HepG2 (cell line): Measurements from ENCODE around the gene ATG3. TPM values are rescaled to one million over a fixed set of nuclear protein-coding genes. Genes with fewer than 3 reads are reported as not detected.

Source experiments
- FOSL2 ChIP-seq: sonication (generic); formaldehyde crosslinking; IDR thresholded peaks from 2 replicates; pipeline ENCODE4 v1.4.0; 2020; ENCODE audit warnings: missing genetic modification reagents
- FOXM1 ChIP-seq: sonication (generic); formaldehyde crosslinking; IDR thresholded peaks from 2 replicates; pipeline ENCODE4 v1.5.0; 2020; ENCODE audit warnings: missing genetic modification reagents
- GABPB1 ChIP-seq: IDR thresholded peaks from 2 replicates; pipeline ENCODE4 v1.6.1; 2016; ENCODE audit warnings: mild to moderate bottlenecking, missing genetic modification reagents, moderate library complexity, missing compliant biosample characterization
- HNF1B ChIP-seq: sonication (generic); formaldehyde crosslinking; IDR thresholded peaks from 2 replicates; pipeline ENCODE4 v1.5.1; 2020; ENCODE audit warnings: mild to moderate bottlenecking, moderate library complexity, missing genetic modification reagents
- KLF16 ChIP-seq, 2 experiments: sonication (generic) in 1 of 2; formaldehyde crosslinking in 1 of 2; IDR thresholded peaks; 2 replicates each; pipeline versions ENCODE4 v1.6.1 to v1.8.0; 2016 to 2023; ENCODE audit warnings: missing genetic modification reagents in 2 of 2, missing compliant biosample characterization in 1 of 2
- MED8 ChIP-seq: sonication (generic); formaldehyde crosslinking; IDR thresholded peaks from 2 replicates; pipeline ENCODE4 v1.8.1; 2023; ENCODE audit warnings: mild to moderate bottlenecking, missing genetic modification reagents; ENCODE audit not compliant: insufficient replicate concordance
- MXI1 ChIP-seq: IDR thresholded peaks from 3 replicates; pipeline ENCODE4 v1.6.1; 2012; ENCODE audit warnings: low read depth, low read length, inconsistent platforms, borderline replicate concordance
- MYC ChIP-seq: sonication (generic); formaldehyde crosslinking; IDR thresholded peaks from 2 replicates; pipeline ENCODE4 v1.9.0; 2021; ENCODE audit warnings: missing genetic modification reagents, borderline replicate concordance
- NCOA2 ChIP-seq: sonication (generic); formaldehyde crosslinking; IDR thresholded peaks from 2 replicates; pipeline ENCODE4 v1.8.0; 2022; ENCODE audit warnings: inconsistent platforms
- NR0B2 ChIP-seq: sonication (generic); formaldehyde crosslinking; IDR thresholded peaks from 2 replicates; pipeline ENCODE4 v1.4.0; 2020; ENCODE audit warnings: mild to moderate bottlenecking, missing genetic modification reagents
- POLR2G ChIP-seq: fragments of 200-400 bp; formaldehyde crosslinking; IDR thresholded peaks from 2 replicates; pipeline ENCODE4 v1.6.1; 2018; ENCODE audit warnings: mild to moderate bottlenecking, low read depth, low read length, moderate library complexity
- SP1 ChIP-seq, 2 experiments: fragments of 450-650 bp in 1 of 2; sonication (generic) in 1 of 2; formaldehyde crosslinking in 1 of 2; IDR thresholded peaks; 2 replicates each; pipeline versions ENCODE4 v1.4.0 to v1.6.1; 2016 to 2020; ENCODE audit warnings: missing genetic modification reagents in 1 of 2
- ZBTB21 ChIP-seq: sonication (generic); formaldehyde crosslinking; IDR thresholded peaks from 2 replicates; pipeline ENCODE4 v1.4.0; 2020; ENCODE audit warnings: missing genetic modification reagents
- ZBTB38 ChIP-seq: sonication (generic); formaldehyde crosslinking; IDR thresholded peaks from 2 replicates; pipeline ENCODE4 v1.5.1; 2020; ENCODE audit warnings: mild to moderate bottlenecking, missing genetic modification reagents
- ZFP62 ChIP-seq: sonication (generic); formaldehyde crosslinking; IDR thresholded peaks from 2 replicates; pipeline ENCODE4 v1.4.0; 2020; ENCODE audit warnings: missing genetic modification reagents
- ZKSCAN1 ChIP-seq: fragments of 150-350 bp; IDR thresholded peaks from 2 replicates; pipeline ENCODE4 v1.6.1; 2014; ENCODE audit warnings: low read length
- ZNF333 ChIP-seq: sonication (generic); formaldehyde crosslinking; IDR thresholded peaks from 2 replicates; pipeline ENCODE4 v1.4.0; 2020; ENCODE audit warnings: mild to moderate bottlenecking, missing genetic modification reagents, borderline replicate concordance
- ZNF350 ChIP-seq: sonication (generic); formaldehyde crosslinking; IDR thresholded peaks from 2 replicates; pipeline ENCODE4 v1.4.0; 2020; ENCODE audit warnings: mild to moderate bottlenecking, low read depth, missing genetic modification reagents, borderline replicate concordance
- ZNF552 ChIP-seq: sonication (generic); formaldehyde crosslinking; IDR thresholded peaks from 2 replicates; pipeline ENCODE4 v1.9.0; 2022; ENCODE audit warnings: missing genetic modification reagents, mild to moderate bottlenecking, borderline replicate concordance
- ZNF567 ChIP-seq: sonication (generic); formaldehyde crosslinking; IDR thresholded peaks from 2 replicates; pipeline ENCODE4 v1.8.1; 2023; ENCODE audit warnings: mild to moderate bottlenecking, missing genetic modification reagents, borderline replicate concordance
- ZNF710 ChIP-seq: sonication (generic); formaldehyde crosslinking; IDR thresholded peaks from 2 replicates; pipeline ENCODE4 v1.5.0; 2020; ENCODE audit warnings: mild to moderate bottlenecking, missing genetic modification reagents, borderline replicate concordance
- ZSCAN21 ChIP-seq: sonication (generic); formaldehyde crosslinking; IDR thresholded peaks from 2 replicates; pipeline ENCODE4 v1.8.0; 2022; ENCODE audit warnings: mild to moderate bottlenecking, missing genetic modification reagents, moderate library complexity, borderline replicate concordance
- polyA plus RNA-seq, 8 experiments: library from polyadenylated mRNA; depleted of rRNA in 3 of 8; stranded (reverse) in 7 of 8; unstranded in 1 of 8; fragments of >200 nt; fragmentation: Illumina TruSeq in 4 of 8; extraction: Trizol in 4 of 8; gene quantifications; 2 replicates each; pipeline versions ENCODE4 v1.2.1 to v1.2.3, GENCODE V29; 2011 to 2016; ENCODE audit warnings: low read depth in 4 of 8, missing spikeins in 1 of 8, mixed read lengths in 1 of 8; ENCODE audit not compliant: insufficient read depth in 1 of 8
- total RNA-seq, 5 experiments: library from RNA; depleted of rRNA; stranded (reverse); fragments of >200 nt; fragmentation: Illumina TruSeq; extraction: Trizol; gene quantifications; 2 replicates each; pipeline ENCODE4 v1.2.3, GENCODE V29; 2016; ENCODE audit warnings: low read depth in 1 of 5
- TF ChIP-seq, protein P1 (sequence below): sonication (generic); formaldehyde crosslinking; IDR thresholded peaks from 2 replicates; pipeline ENCODE4 v1.8.0; 2022; ENCODE audit warnings: low read depth, missing genetic modification reagents

ATG3 gene
- total and polyA plus RNA-seq, 2 of the 13 experiments (the other 11 are each of a cell fraction or from before 2014, with no cell fraction given), result 19.6 to 34.8 TPM

DNA sequence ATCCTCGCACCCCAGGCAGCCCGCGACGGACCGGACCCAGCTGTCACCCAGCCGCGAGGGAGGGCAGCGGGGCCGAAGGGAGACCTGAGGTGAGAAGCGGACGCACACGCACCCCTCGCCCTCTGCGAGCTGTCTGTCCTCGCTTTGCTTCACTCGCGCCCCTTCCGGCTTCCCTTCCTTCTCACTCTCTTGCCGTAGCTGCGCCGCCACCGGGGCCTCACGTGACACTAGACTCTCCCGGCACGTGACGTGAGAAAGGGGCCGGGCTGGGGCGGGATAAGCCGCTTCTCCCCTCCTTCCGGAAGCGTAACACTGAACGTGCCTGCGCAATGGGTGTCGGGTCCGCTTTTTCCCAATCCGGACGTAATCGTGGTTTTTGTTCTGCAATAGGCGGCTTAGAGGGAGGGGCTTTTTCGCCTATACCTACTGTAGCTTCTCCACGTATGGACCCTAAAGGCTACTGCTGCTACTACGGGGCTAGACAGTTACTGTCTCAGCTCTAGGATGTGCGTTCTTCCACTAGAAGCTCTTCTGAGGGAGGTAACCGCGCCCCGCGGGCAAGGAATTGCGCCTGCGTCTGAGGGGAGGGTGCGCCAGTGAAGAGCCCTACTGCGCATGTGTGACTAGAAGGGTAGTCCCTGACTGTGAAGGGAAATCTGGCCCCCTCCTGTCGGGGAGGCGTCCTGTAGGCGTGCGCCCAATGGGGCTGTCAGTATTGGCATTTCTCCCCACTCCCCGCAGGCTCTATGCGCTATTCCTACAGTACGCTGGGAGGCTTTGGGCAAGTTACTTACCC lies at the start of gene ATG3, which contains the start of gene SLC35A5 (continued):
- TF ChIP-seq ZNF710, result peak; percentile 27; the same call in 1 of the 2 replicates
- peak; percentile 58 for TF ChIP-seq MED8 (CRISPR knock-in tag)
- TF ChIP-seq GABPB1 (CRISPR knock-in tag), result peak; percentile 93
- peak; percentile 75; the same call in 1 of the 2 replicates for TF ChIP-seq MYC (CRISPR knock-in tag)
- TF ChIP-seq NCOA2, result no peak; the same call in 1 of the 2 replicates
- peak; percentile 79 for TF ChIP-seq MXI1
- no peak; the same call in 1 of the 2 replicates for TF ChIP-seq SP1 (IDR thresholded peaks at IDR 0.05)
- TF ChIP-seq SP1 (CRISPR knock-in tag; IDR thresholded peaks at IDR 0.05), result no peak
- TF ChIP-seq NR0B2 (CRISPR knock-in tag), result peak; percentile 62
- peak; percentile 62; the same call in 1 of the 2 replicates for TF ChIP-seq ZNF552 (CRISPR knock-in tag)
- peak in 1 of 2 experiments; percentile 75; a peak in 2 of 4 replicates for TF ChIP-seq KLF16 (CRISPR knock-in tag; IDR thresholded peaks at IDR 0.05)
- TF ChIP-seq FOXM1 (CRISPR knock-in tag), result no peak
- TF ChIP-seq ZSCAN21 (CRISPR knock-in tag), result peak; percentile 78; the same call in 1 of the 2 replicates
- TF ChIP-seq ZBTB21 (CRISPR knock-in tag), result 0 out of 2 replicates have a peak, but pooled peaks have one; percentile 24
- 0 out of 2 replicates have a peak, but pooled peaks have one; percentile 51 for TF ChIP-seq FOSL2 (CRISPR knock-in tag)
- peak; percentile 79 for TF ChIP-seq ZNF350
- TF ChIP-seq HNF1B (CRISPR knock-in tag), result peak; percentile 74
- TF ChIP-seq ZBTB38 (CRISPR knock-in tag), result no peak
- no peak for TF ChIP-seq ZNF567
- 0 out of 2 replicates have a peak, but pooled peaks have one; percentile 44 for TF ChIP-seq ZNF333
- TF ChIP-seq, protein P1, sequence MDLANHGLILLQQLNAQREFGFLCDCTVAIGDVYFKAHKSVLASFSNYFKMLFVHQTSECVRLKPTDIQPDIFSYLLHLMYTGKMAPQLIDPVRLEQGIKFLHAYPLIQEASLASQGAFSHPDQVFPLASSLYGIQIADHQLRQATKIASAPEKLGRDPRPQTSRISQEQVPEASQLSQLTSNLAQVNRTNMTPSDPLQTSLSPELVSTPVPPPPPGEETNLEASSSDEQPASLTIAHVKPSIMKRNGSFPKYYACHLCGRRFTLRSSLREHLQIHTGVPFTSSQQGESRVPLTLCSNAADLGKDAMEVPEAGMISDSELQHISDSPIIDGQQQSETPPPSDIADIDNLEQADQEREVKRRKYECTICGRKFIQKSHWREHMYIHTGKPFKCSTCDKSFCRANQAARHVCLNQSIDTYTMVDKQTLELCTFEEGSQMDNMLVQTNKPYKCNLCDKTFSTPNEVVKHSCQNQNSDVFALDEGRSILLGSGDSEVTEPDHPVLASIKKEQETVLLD (CRISPR knock-in tag), result peak; percentile 80
- peak; percentile 97 for TF ChIP-seq POLR2G
- no peak for TF ChIP-seq ZKSCAN1
- no peak for TF ChIP-seq ZFP62 (CRISPR knock-in tag)
